Mononuclear cell (primary cell): ENCODE results near the gene TMEM17. TPM values are rescaled to one million over a fixed set of nuclear protein-coding genes. Genes with fewer than 3 reads are reported as not detected.
"Not testable (repeated sequence)": the region's sequence is repeated elsewhere in the genome, so short reads cannot be mapped to it uniquely, and the experiment has no call there.

Source experiments
- H3K27me3 ChIP-seq: 2 replicates; pipeline ENCODE4 v1.6.0; 2011; ENCODE audit warnings: low read length, control low read depth; ENCODE audit not compliant: insufficient read depth
- H3K4me1 ChIP-seq: 2 replicates; pipeline ENCODE4 v1.5.1; 2011; ENCODE audit warnings: mild to moderate bottlenecking, low read length, control low read depth; ENCODE audit not compliant: insufficient read depth
- H3K4me3 ChIP-seq: 2 replicates; pipeline ENCODE4 v1.5.1; 2011; ENCODE audit warnings: mild to moderate bottlenecking, low read length, moderate library complexity
- H3K9me3 ChIP-seq: 2 replicates; pipeline ENCODE4 v1.5.1; 2011; ENCODE audit warnings: low read depth, mild to moderate bottlenecking, control low read depth, low read length
- total RNA-seq: library from RNA; depleted of rRNA; stranded (reverse); fragments of >200 nt; gene quantifications from one replicate; pipeline ENCODE4 v1.2.3, GENCODE V29; 2012

The TMEM17 gene
- total RNA-seq, 1 donor = 0.21 TPM

- Histone ChIP-seq H3K9me3 (peaks cover 8% of the 10 kb centered on the region), H3K4me1 (no peaks in the 10 kb centered on the region), H3K4me3 (no peak overlapping the region), H3K27me3 (no peaks in the 10 kb centered on the region)
Observed at GRCh38 chr2:62526531-62527381, 20.8 kb upstream of the TMEM17 start.

GRCh38 chr2:62525549-62526269 is 19.7 kb upstream of the TMEM17 start:
- no peaks in the 10 kb centered on the region for H3K4me1 ChIP-seq
- H3K27me3 ChIP-seq = no peaks in the 10 kb centered on the region

GRCh38 chr2:62524293-62524941 is 18.4 kb upstream of the TMEM17 start:
- H3K27me3 ChIP-seq = no peaks in the 10 kb centered on the region
- H3K4me1 ChIP-seq = no peaks in the 10 kb centered on the region
- H3K9me3 ChIP-seq = peaks cover 8% of the 10 kb centered on the region
- no peak overlapping the region for H3K4me3 ChIP-seq

More at GRCh38 chr2:62525549-62526269, 19.7 kb upstream of the TMEM17 start:
- Histone ChIP-seq H3K9me3 (peaks cover 8% of the 10 kb centered on the region), H3K4me3 (no peak overlapping the region)

GRCh38 chr2:62521061-62521460 is 15.1 kb upstream of the TMEM17 start:
- H3K4me1 ChIP-seq, H3K9me3 ChIP-seq, H3K27me3 ChIP-seq, H3K4me3 ChIP-seq: not testable (repeated sequence)

GRCh38 chr2:62512384-62512783 is 6.4 kb upstream of the TMEM17 start:
- Histone ChIP-seq H3K27me3 (no peaks in the 10 kb centered on the region), H3K4me3 (no peak overlapping the region), H3K4me1 (no peaks in the 10 kb centered on the region), H3K9me3 (no peaks in the 10 kb centered on the region)

GRCh38 chr2:62511636-62512035 is 5.6 kb upstream of the TMEM17 start:
- H3K4me3 ChIP-seq = no peak overlapping the region
- H3K9me3 ChIP-seq = no peaks in the 10 kb centered on the region
- no peaks in the 10 kb centered on the region for H3K4me1 ChIP-seq
- H3K27me3 ChIP-seq = no peaks in the 10 kb centered on the region

GRCh38 chr2:62506421-62506750 is 391 bp upstream of the TMEM17 start:
- peak overlapping the region; percentile 60 for H3K4me3 ChIP-seq
- H3K9me3 ChIP-seq = no peaks in the 10 kb centered on the region
- H3K27me3 ChIP-seq = no peaks in the 10 kb centered on the region

GRCh38 chr2:62505109-62505749 is 766 bp downstream of the TMEM17 start:
- H3K9me3 ChIP-seq = no peaks in the 10 kb centered on the region
- no peaks in the 10 kb centered on the region for H3K4me1 ChIP-seq
- peak overlapping the region; percentile 60 for H3K4me3 ChIP-seq
- H3K27me3 ChIP-seq = no peaks in the 10 kb centered on the region

More at GRCh38 chr2:62506421-62506750, 391 bp upstream of the TMEM17 start:
- H3K4me1 ChIP-seq = no peaks in the 10 kb centered on the region

- H3K27me3 ChIP-seq = no peaks in the 10 kb centered on the region
- H3K4me3 ChIP-seq = no peak overlapping the region
- no peaks in the 10 kb centered on the region for H3K4me1 ChIP-seq
- no peaks in the 10 kb centered on the region for H3K9me3 ChIP-seq
Observed at GRCh38 chr2:62504657-62505056, 1.3 kb downstream of the TMEM17 start.

- no peaks in the 10 kb centered on the region for H3K27me3 ChIP-seq
- H3K4me3 ChIP-seq = no peak overlapping the region
- H3K9me3 ChIP-seq = no peaks in the 10 kb centered on the region
- H3K4me1 ChIP-seq = no peaks in the 10 kb centered on the region
Observed at GRCh38 chr2:62501794-62502500, 4.0 kb downstream of the TMEM17 start.

GRCh38 chr2:62501069-62501468 is 4.9 kb downstream of the TMEM17 start:
- no peaks in the 10 kb centered on the region for H3K27me3 ChIP-seq
- no peaks in the 10 kb centered on the region for H3K4me1 ChIP-seq
- H3K4me3 ChIP-seq = no peak overlapping the region
- no peaks in the 10 kb centered on the region for H3K9me3 ChIP-seq

- H3K9me3 ChIP-seq = no peaks in the 10 kb centered on the region
- no peak overlapping the region for H3K4me3 ChIP-seq
- H3K27me3 ChIP-seq = no peaks in the 10 kb centered on the region
- H3K4me1 ChIP-seq = no peaks in the 10 kb centered on the region
Observed at GRCh38 chr2:62499430-62500060, 6.5 kb downstream of the TMEM17 start.

- Histone ChIP-seq H3K27me3 (no peaks in the 10 kb centered on the region), H3K4me3 (no peak overlapping the region), H3K4me1 (no peaks in the 10 kb centered on the region), H3K9me3 (no peaks in the 10 kb centered on the region)
Observed at GRCh38 chr2:62498739-62499138, 7.3 kb downstream of the TMEM17 start.

- Histone ChIP-seq H3K4me3 (no peak overlapping the region), H3K4me1 (no peaks in the 10 kb centered on the region), H3K27me3 (no peaks in the 10 kb centered on the region), H3K9me3 (no peaks in the 10 kb centered on the region)
Observed at GRCh38 chr2:62495761-62496160, 10.2 kb downstream of the TMEM17 start.
